GM10266 (cell line): Measurements from ENCODE around the gene SIK2.

Experiments used
- DNase-seq: peaks from one replicate; pipeline ENCODE4 v3.0.0; 2012; ENCODE audit errors: extremely low spot score
- TF ChIP-seq, protein P1 (sequence below): IDR thresholded peaks from 2 replicates; pipeline ENCODE4 v1.5.1; 2012; ENCODE audit warnings: mild to moderate bottlenecking, low read depth; ENCODE audit not compliant: control insufficient read depth, insufficient read depth; ENCODE audit errors: missing control alignments

The SIK2 gene

DNA sequence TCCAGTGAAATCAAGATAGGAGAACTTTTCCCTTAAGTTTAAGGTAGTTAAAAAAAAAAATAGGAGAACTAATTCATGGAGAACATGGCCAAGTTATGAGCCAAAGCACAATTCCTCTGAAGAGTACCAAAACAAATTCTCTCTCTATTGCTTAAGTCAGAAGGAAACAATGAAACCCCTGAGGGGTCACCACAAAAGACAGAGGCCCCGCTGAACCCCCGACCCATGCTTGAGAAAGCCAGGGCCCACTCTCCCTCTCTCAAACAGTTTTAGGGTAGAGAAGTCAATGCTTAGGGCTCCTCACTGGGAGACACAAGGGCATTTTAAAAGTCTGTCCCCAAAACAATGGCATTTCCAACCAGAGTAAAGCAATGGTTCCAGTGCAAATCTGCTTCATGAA lies 137.1 kb downstream of the SIK2 start:
- DNase-seq: no peak
- TF ChIP-seq, protein P1, sequence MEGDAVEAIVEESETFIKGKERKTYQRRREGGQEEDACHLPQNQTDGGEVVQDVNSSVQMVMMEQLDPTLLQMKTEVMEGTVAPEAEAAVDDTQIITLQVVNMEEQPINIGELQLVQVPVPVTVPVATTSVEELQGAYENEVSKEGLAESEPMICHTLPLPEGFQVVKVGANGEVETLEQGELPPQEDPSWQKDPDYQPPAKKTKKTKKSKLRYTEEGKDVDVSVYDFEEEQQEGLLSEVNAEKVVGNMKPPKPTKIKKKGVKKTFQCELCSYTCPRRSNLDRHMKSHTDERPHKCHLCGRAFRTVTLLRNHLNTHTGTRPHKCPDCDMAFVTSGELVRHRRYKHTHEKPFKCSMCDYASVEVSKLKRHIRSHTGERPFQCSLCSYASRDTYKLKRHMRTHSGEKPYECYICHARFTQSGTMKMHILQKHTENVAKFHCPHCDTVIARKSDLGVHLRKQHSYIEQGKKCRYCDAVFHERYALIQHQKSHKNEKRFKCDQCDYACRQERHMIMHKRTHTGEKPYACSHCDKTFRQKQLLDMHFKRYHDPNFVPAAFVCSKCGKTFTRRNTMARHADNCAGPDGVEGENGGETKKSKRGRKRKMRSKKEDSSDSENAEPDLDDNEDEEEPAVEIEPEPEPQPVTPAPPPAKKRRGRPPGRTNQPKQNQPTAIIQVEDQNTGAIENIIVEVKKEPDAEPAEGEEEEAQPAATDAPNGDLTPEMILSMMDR: no peak

DNA sequence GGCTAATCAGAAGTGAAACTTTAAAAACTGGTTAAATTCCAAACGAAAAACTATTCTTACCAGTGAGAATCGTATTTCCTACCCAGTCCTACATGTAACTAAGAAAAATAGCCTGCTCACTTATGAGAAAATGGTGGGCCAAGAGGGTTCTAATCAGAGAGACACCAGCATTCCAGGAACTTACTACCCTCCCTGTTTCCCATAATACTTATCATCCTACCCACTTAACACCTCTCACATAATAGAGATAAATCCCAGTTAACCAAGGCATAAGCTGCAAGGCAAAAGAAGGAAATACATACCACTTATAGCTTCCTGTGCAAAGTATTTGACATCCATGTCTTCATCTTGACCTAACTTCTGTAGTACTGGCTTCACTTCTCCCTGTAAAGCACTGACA lies 139.5 kb downstream of the SIK2 start:
- TF ChIP-seq, protein P1: no peak

GRCh38 chr11:111743700-111744099 lies 141.5 kb downstream of the SIK2 start:
- no peak for DNase-seq
- TF ChIP-seq, protein P1: no peak

More for the DNA sequence above, 139.5 kb downstream of the SIK2 start:
- no peak for DNase-seq

- TF ChIP-seq, protein P1: no peak
- no peak for DNase-seq
Measured at GRCh38 chr11:111745719-111746504, 143.7 kb downstream of the SIK2 start.

GRCh38 chr11:111748035-111748804 lies 146.0 kb downstream of the SIK2 start:
- no peak for DNase-seq
- TF ChIP-seq, protein P1: no peak

GRCh38 chr11:111749646-111750045 lies 147.4 kb downstream of the SIK2 start:
- TF ChIP-seq, protein P1: no peak
- no peak for DNase-seq

DNA sequence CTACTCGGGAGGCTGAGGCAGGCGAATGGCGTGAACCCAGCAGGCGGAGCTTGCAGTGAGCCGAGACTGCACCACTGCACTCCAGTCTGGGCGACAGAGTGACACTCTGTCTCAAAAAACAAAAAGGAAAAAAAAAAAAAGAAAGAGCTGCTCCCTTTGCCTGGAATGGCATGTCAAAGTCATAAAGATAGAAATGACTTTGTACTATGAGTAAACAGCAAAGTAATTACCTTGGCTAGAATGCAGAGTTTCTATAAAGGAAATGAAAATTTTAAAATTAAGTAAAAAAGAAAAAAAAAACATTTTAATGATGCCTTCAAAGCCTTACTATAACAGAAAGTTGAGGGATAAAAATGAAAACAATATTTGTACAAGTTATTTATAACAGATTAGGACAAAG lies 153.8 kb downstream of the SIK2 start:
- no peak for DNase-seq
- TF ChIP-seq, protein P1: no peak
